ENCODE measurements around the gene CNNM4.

DNA sequence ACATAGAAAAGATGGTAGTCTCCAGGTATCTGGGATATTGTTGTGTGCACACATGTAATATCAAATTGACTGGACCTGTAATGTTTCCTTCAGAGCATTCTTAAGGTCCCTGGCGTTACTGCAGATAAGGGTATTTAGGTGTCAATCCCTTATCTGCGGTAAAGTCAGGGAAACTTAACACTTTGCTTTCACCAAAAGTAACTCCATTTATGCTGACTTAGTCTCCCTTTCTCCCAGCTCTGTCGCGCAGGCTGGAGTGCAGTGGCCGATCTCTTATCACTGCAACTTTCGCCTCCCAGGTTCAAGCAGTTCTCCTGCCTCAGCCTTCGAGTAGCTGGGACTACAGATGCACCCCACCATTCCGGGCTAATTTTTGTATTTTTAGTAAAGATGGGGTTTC, 57.2 kb downstream of the CNNM4 start:
- TF ChIP-seq, protein P1, sequence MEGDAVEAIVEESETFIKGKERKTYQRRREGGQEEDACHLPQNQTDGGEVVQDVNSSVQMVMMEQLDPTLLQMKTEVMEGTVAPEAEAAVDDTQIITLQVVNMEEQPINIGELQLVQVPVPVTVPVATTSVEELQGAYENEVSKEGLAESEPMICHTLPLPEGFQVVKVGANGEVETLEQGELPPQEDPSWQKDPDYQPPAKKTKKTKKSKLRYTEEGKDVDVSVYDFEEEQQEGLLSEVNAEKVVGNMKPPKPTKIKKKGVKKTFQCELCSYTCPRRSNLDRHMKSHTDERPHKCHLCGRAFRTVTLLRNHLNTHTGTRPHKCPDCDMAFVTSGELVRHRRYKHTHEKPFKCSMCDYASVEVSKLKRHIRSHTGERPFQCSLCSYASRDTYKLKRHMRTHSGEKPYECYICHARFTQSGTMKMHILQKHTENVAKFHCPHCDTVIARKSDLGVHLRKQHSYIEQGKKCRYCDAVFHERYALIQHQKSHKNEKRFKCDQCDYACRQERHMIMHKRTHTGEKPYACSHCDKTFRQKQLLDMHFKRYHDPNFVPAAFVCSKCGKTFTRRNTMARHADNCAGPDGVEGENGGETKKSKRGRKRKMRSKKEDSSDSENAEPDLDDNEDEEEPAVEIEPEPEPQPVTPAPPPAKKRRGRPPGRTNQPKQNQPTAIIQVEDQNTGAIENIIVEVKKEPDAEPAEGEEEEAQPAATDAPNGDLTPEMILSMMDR (IDR thresholded peaks at IDR 0.05; ENCODE audit: borderline replicate concordance, extremely low read depth, low read length, poor library complexity, severe bottlenecking), result no peak
- no peak for TF ChIP-seq EZH2 (IDR thresholded peaks at IDR 0.05; ENCODE audit: borderline replicate concordance, low read depth, low read length, severe bottlenecking)

Measured in DND-41 (cell line).